Measurements from ENCODE around the gene ERLEC1. TPM values are rescaled to one million over a fixed set of nuclear protein-coding genes. Genes with fewer than 3 reads are reported as not detected.

The ERLEC1 gene
- total RNA-seq, 1 donor from 2014 or later: 37.9 TPM

DNA sequence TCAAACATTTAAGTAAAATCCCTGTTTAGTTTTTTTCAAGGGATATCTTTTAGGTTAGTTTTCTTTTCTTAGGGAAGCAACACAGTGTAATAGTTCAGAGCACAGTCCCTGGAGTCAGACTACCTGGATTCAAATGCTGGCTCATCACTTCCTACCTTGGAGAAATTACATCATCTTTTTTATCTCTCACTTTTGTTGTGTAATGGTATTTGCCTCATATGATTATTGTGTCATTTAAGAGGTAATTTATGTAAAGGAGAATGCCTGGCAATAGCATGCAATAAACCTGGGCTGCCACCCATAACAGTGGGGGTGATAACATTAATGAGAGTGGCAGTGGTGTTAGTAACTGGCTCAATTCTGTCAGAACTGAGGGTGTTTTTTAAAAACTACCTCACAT is 26.3 kb downstream of the ERLEC1 start:
- Mint-ChIP-seq H3K4me3 (ENCODE audit: low read depth) (no peak overlapping the region), H3K4me1 (ENCODE audit: low read depth) (no peaks in the 10 kb centered on the region), H3K36me3 (ENCODE audit: insufficient read depth) (peaks cover 19% of the 10 kb centered on the region), H3K27ac (no peak overlapping the region), H3K9me3 (ENCODE audit: low read depth) (no peaks in the 10 kb centered on the region), H3K27me3 (no peaks in the 10 kb centered on the region)
- DNase-seq (ENCODE audit: low spot score, unreplicated experiment): no peak
- TF ChIP-seq, protein P1, sequence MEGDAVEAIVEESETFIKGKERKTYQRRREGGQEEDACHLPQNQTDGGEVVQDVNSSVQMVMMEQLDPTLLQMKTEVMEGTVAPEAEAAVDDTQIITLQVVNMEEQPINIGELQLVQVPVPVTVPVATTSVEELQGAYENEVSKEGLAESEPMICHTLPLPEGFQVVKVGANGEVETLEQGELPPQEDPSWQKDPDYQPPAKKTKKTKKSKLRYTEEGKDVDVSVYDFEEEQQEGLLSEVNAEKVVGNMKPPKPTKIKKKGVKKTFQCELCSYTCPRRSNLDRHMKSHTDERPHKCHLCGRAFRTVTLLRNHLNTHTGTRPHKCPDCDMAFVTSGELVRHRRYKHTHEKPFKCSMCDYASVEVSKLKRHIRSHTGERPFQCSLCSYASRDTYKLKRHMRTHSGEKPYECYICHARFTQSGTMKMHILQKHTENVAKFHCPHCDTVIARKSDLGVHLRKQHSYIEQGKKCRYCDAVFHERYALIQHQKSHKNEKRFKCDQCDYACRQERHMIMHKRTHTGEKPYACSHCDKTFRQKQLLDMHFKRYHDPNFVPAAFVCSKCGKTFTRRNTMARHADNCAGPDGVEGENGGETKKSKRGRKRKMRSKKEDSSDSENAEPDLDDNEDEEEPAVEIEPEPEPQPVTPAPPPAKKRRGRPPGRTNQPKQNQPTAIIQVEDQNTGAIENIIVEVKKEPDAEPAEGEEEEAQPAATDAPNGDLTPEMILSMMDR (IDR thresholded peaks at IDR 0.05; ENCODE audit: unreplicated experiment): no peak

DNA sequence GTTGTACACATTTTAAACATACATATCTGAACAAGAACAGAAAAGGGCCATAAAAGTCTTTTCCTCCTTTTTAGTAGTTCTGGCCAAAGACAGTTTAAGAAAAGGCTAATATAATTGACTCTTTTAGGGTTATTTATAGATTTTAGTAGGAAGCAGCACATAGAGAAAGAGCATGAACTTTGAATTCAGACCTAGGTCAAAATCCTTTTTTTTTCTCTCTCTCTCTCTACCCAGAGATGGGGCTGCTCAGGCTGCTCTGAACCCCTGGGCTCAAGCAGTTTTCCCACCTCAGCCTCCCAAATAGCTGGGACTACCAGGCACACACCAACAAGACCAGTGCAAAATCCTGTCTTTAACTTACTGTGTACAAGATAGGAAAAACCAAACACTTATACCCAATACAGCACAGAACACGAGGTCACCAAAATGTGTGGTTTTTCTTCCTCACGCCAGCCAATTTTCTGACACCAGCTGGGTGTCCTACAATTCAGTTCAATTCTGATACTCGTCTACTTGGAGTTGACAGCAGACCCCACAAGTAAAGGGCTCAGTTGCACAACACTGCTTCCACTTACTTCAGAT is 32.1 kb downstream of the ERLEC1 start:
- Mint-ChIP-seq H3K9me3 (ENCODE audit: low read depth) (no peaks in the 10 kb centered on the region), H3K4me1 (ENCODE audit: low read depth) (no peaks in the 10 kb centered on the region), H3K27me3 (no peaks in the 10 kb centered on the region), H3K4me3 (ENCODE audit: low read depth) (no peak overlapping the region), H3K36me3 (ENCODE audit: insufficient read depth) (peaks cover 11% of the 10 kb centered on the region), H3K27ac (no peak overlapping the region)
- DNase-seq (ENCODE audit: low spot score, unreplicated experiment): no peak
- TF ChIP-seq, protein P1 (IDR thresholded peaks at IDR 0.05; ENCODE audit: unreplicated experiment): no peak

DNA sequence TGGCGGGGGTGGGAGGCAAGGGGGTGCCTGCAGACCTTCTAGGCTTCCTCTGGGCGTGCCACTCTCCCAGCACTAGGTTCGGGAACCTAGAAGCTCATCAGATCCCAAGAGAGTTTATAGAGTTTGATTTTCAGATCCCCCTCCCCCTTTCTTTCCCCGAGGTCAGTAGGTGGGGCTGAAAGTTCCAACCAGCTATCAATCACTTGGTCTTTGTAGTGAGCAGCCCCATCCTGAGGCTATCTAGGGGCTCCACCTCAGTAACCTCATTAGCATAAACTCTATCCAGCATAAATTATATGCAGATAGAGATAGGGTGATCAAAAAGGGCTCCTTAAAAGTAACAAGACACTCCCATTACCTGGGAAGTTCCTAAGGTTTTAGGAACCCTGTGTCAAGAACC is 32.8 kb downstream of the ERLEC1 start:
- Mint-ChIP-seq H3K36me3 (ENCODE audit: insufficient read depth) (peaks cover 11% of the 10 kb centered on the region), H3K9me3 (ENCODE audit: low read depth) (no peaks in the 10 kb centered on the region), H3K27me3 (no peaks in the 10 kb centered on the region), H3K27ac (no peak overlapping the region), H3K4me1 (ENCODE audit: low read depth) (no peaks in the 10 kb centered on the region), H3K4me3 (ENCODE audit: low read depth) (no peak overlapping the region)
- TF ChIP-seq, protein P1 (IDR thresholded peaks at IDR 0.05; ENCODE audit: unreplicated experiment): no peak
- DNase-seq (ENCODE audit: low spot score, unreplicated experiment): no peak

DNA sequence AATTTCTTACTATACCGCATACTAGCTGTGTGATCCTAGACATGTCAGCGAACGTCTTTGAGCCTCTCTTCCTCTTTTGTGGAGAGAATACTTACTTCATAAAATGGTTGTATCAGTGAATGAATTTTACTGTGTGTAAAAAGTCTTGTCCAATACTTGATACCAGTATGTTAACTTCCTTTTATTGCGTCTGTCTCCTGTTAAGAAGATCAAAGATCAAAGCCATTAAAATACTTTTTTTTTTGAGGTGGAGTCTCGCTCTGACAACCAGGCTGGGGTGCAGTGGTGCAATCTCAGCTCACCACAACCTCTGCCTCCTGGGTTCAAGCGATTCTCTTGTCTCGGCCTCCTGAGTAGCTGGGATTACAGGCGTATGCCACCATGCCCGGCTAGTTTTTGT is 33.2 kb downstream of the ERLEC1 start:
- peaks cover 11% of the 10 kb centered on the region for H3K36me3 Mint-ChIP-seq (ENCODE audit: insufficient read depth)
- TF ChIP-seq, protein P1 (IDR thresholded peaks at IDR 0.05; ENCODE audit: unreplicated experiment): no peak
- no peaks in the 10 kb centered on the region for H3K4me1 Mint-ChIP-seq (ENCODE audit: low read depth)
- H3K27ac Mint-ChIP-seq: peak overlapping the region; percentile 78
- DNase-seq (ENCODE audit: low spot score, unreplicated experiment): no peak
- no peaks in the 10 kb centered on the region for H3K27me3 Mint-ChIP-seq
- H3K9me3 Mint-ChIP-seq (ENCODE audit: low read depth): no peaks in the 10 kb centered on the region
- no peak overlapping the region for H3K4me3 Mint-ChIP-seq (ENCODE audit: low read depth)

DNA sequence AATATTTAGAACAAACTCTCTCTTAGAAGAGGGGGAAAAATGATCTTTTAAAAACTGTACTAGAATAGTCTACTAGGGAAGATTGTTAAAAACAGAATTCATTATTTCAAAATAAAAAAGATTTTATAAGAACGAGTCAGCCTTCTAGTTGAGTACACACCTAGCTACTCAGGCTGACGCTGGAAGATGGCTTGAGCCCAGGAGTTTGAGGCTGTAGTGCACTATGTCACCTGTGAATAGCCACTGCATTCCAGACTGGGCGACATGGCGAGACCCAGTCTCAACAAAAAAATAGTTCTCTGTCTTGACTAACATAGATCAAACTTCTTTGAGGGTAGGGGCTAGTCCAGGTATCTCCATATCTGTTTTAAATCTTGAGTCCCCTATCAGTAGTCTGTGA is 33.9 kb downstream of the ERLEC1 start:
- H3K4me3 Mint-ChIP-seq (ENCODE audit: low read depth): no peak overlapping the region
- H3K36me3 Mint-ChIP-seq (ENCODE audit: insufficient read depth): peaks cover 5% of the 10 kb centered on the region
- no peaks in the 10 kb centered on the region for H3K27me3 Mint-ChIP-seq
- H3K9me3 Mint-ChIP-seq (ENCODE audit: low read depth): no peaks in the 10 kb centered on the region
- H3K27ac Mint-ChIP-seq: no peak overlapping the region
- TF ChIP-seq, protein P1 (IDR thresholded peaks at IDR 0.05; ENCODE audit: unreplicated experiment): no peak
- no peak for DNase-seq (ENCODE audit: low spot score, unreplicated experiment)
- no peaks in the 10 kb centered on the region for H3K4me1 Mint-ChIP-seq (ENCODE audit: low read depth)

Measured in progenitor cell of endocrine pancreas (in vitro differentiated cells).